ENCODE results near the gene F13A1.

GRCh38 chr6:6357530-6357929 lies 37.1 kb upstream of the F13A1 start:
- TF ChIP-seq POLR2A (IDR thresholded peaks at IDR 0.05) = no peak
- no peak for TF ChIP-seq CTCF (IDR thresholded peaks at IDR 0.05)
